ENCODE data around the gene PSTK.

Gene PSTK

DNA sequence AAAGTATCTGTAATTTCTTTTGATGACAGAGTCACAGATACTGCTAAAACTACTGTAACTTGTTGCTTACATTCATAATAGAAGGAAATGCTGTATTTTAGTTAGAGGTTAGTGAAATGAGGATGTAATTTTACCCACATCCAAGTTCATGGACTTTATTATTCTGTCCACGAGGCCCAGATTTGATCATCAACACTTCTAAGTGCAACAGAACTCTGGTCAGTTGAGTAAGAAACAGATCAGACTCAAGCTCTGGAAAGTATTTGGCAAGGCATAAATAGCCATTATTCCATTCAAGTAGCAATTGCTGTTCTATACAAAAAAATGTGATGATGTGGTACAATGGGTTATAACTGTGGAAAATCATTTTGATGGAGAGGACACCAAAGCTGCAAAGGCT lies 50.9 kb downstream of the PSTK start:
- Histone ChIP-seq H3F3A (ENCODE audit: insufficient read depth, low read length) (no peaks in the 10 kb centered on the region), H3K9me2 (ENCODE audit: low read depth, low read length) (no peaks in the 10 kb centered on the region)
- TF ChIP-seq EZH2 (IDR thresholded peaks at IDR 0.05; ENCODE audit: borderline replicate concordance, low read length): no peak
- TF ChIP-seq, protein P1, sequence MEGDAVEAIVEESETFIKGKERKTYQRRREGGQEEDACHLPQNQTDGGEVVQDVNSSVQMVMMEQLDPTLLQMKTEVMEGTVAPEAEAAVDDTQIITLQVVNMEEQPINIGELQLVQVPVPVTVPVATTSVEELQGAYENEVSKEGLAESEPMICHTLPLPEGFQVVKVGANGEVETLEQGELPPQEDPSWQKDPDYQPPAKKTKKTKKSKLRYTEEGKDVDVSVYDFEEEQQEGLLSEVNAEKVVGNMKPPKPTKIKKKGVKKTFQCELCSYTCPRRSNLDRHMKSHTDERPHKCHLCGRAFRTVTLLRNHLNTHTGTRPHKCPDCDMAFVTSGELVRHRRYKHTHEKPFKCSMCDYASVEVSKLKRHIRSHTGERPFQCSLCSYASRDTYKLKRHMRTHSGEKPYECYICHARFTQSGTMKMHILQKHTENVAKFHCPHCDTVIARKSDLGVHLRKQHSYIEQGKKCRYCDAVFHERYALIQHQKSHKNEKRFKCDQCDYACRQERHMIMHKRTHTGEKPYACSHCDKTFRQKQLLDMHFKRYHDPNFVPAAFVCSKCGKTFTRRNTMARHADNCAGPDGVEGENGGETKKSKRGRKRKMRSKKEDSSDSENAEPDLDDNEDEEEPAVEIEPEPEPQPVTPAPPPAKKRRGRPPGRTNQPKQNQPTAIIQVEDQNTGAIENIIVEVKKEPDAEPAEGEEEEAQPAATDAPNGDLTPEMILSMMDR (IDR thresholded peaks at IDR 0.05; ENCODE audit: low read length): no peak

DNA sequence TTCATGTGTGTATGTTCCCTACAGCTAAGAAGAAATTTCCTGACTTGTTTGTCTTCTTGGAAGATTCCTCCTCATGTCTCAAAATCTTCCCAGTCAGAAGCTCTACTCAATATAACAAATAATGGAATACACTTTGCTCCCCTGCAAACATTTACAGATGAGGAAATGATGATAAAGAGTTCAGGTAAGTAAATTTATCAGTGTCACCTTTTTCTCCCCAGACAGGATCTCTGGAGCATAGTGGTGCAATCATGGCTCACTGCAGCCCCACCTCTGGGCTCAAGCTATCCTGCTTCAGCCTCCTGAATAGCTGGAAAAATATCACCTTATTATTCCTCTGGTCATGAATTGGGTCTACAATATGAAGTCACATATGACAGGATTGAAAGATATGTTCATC lies 54.1 kb downstream of the PSTK start:
- H3K9me3 ChIP-seq (ENCODE audit: low read length): no peaks in the 10 kb centered on the region
- no peaks in the 10 kb centered on the region for H3K9me2 ChIP-seq (ENCODE audit: low read depth, low read length)
- H3F3A ChIP-seq (ENCODE audit: insufficient read depth, low read length): no peaks in the 10 kb centered on the region
- no peaks in the 10 kb centered on the region for H3K4me1 ChIP-seq (ENCODE audit: insufficient read depth, low read length, severe bottlenecking)
- H3K36me3 ChIP-seq (ENCODE audit: insufficient read depth, low read length): no peaks in the 10 kb centered on the region
- H3K79me2 ChIP-seq (ENCODE audit: insufficient read depth, low read length): no peaks in the 10 kb centered on the region
- H2AFZ ChIP-seq (ENCODE audit: low read length): no peak overlapping the region
- H4K20me1 ChIP-seq (ENCODE audit: insufficient read depth, low read length): no peaks in the 10 kb centered on the region
- no peak overlapping the region for H3K4me3 ChIP-seq (ENCODE audit: low read depth, low read length, poor library complexity, severe bottlenecking)
- H3K4me2 ChIP-seq (ENCODE audit: low read length): no peak overlapping the region
- H3K27me3 ChIP-seq (ENCODE audit: insufficient read depth, low read length): no peaks in the 10 kb centered on the region
- no peak overlapping the region for H3K27ac ChIP-seq (ENCODE audit: low read depth, low read length, poor library complexity, severe bottlenecking)
- H3K9ac ChIP-seq (ENCODE audit: low read length): no peak overlapping the region
- no peak for TF ChIP-seq EZH2 (IDR thresholded peaks at IDR 0.05; ENCODE audit: borderline replicate concordance, low read length)
- TF ChIP-seq, protein P1 (IDR thresholded peaks at IDR 0.05; ENCODE audit: low read length): no peak

More for the DNA sequence above, 50.9 kb downstream of the PSTK start:
- no peak overlapping the region for H3K4me3 ChIP-seq (ENCODE audit: low read depth, low read length, poor library complexity, severe bottlenecking)
- no peaks in the 10 kb centered on the region for H3K79me2 ChIP-seq (ENCODE audit: insufficient read depth, low read length)
- no peaks in the 10 kb centered on the region for H3K4me1 ChIP-seq (ENCODE audit: insufficient read depth, low read length, severe bottlenecking)
- H4K20me1 ChIP-seq (ENCODE audit: insufficient read depth, low read length): no peaks in the 10 kb centered on the region
- no peak overlapping the region for H3K27ac ChIP-seq (ENCODE audit: low read depth, low read length, poor library complexity, severe bottlenecking)
- H2AFZ ChIP-seq (ENCODE audit: low read length): no peak overlapping the region
- no peaks in the 10 kb centered on the region for H3K27me3 ChIP-seq (ENCODE audit: insufficient read depth, low read length)
- no peak overlapping the region for H3K4me2 ChIP-seq (ENCODE audit: low read length)
- no peaks in the 10 kb centered on the region for H3K9me3 ChIP-seq (ENCODE audit: low read length)
- no peaks in the 10 kb centered on the region for H3K36me3 ChIP-seq (ENCODE audit: insufficient read depth, low read length)
- no peak overlapping the region for H3K9ac ChIP-seq (ENCODE audit: low read length)

DNA sequence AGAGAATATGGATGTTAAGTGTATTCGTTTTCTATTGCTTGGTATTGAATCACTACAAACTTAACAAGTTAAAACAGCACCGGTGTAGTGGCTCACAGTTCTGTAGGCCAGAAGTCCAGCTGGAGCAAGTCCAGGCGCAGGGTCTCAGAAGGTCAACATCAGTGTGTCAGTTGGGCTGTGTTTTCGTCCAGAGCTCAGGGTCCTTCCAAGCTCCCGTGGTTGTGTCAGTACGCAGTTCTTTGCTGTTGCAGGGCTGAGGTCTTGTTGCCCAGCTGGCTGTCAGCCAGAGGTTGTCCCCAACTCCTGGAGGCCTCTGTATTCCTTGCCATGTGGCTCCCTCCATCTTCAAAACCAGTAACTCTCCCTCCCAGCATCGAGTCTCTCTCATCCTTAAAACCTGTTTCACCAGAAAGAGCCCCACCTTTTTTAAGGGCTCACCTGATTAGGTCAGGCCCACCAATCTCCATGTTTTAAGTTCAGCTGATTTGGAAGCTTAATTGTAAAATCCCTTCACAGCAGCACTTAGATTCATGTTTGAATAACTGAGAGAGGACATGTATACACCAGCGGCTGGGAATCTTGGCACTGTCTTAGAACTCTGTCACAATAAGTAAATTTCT lies 55.4 kb downstream of the PSTK start:
- H3K79me2 ChIP-seq (ENCODE audit: insufficient read depth, low read length): no peaks in the 10 kb centered on the region
- H3K36me3 ChIP-seq (ENCODE audit: insufficient read depth, low read length): no peaks in the 10 kb centered on the region
- H2AFZ ChIP-seq (ENCODE audit: low read length): no peak overlapping the region
- no peaks in the 10 kb centered on the region for H3K4me1 ChIP-seq (ENCODE audit: insufficient read depth, low read length, severe bottlenecking)
- no peak overlapping the region for H3K27ac ChIP-seq (ENCODE audit: low read depth, low read length, poor library complexity, severe bottlenecking)
- TF ChIP-seq EZH2 (IDR thresholded peaks at IDR 0.05; ENCODE audit: borderline replicate concordance, low read length): no peak
- TF ChIP-seq, protein P1 (IDR thresholded peaks at IDR 0.05; ENCODE audit: low read length): no peak
- H3K27me3 ChIP-seq (ENCODE audit: insufficient read depth, low read length): no peaks in the 10 kb centered on the region
- H3K9me2 ChIP-seq (ENCODE audit: low read depth, low read length): no peaks in the 10 kb centered on the region
- H3K4me3 ChIP-seq (ENCODE audit: low read depth, low read length, poor library complexity, severe bottlenecking): no peak overlapping the region
- no peak overlapping the region for H3K9ac ChIP-seq (ENCODE audit: low read length)
- H3F3A ChIP-seq (ENCODE audit: insufficient read depth, low read length): no peaks in the 10 kb centered on the region
- H3K9me3 ChIP-seq (ENCODE audit: low read length): no peaks in the 10 kb centered on the region
- H3K4me2 ChIP-seq (ENCODE audit: low read length): no peak overlapping the region
- no peaks in the 10 kb centered on the region for H4K20me1 ChIP-seq (ENCODE audit: insufficient read depth, low read length)

Measured in OCI-LY1 (cell line).